HEK293 (cell line): ENCODE measurements around the gene INPPL1.

Experiments
- CTCF ChIA-PET: fragments of 350-600 bp; formaldehyde crosslinking; extraction: SDS; loops from one replicate; lab custom pipeline; 2021; ENCODE audit warnings: antibody characterized with exemption; lab: Yijun Ruan, JAX
- POLR2A ChIA-PET: fragments of 300-600 bp; formaldehyde crosslinking; extraction: SDS; loops from one replicate; lab custom pipeline; 2020; ENCODE audit warnings: antibody characterized with exemption, inconsistent platforms; lab: Yijun Ruan, JAX
- H3K27ac ChIP-seq: fragments of 200-500 bp; sonication (Bioruptor generic); 2 replicates; pipeline ENCODE4 v1.5.1; 2014; ENCODE audit warnings: low read depth, low read length, control low read depth, inconsistent platforms; ENCODE audit errors: extremely low read depth
- H3K36me3 ChIP-seq, 2 experiments: fragments of 200-500 bp in 1 of 2; sonication (Bioruptor generic) in 1 of 2; 1 replicate in 1 of 2; 2 replicates in 1 of 2; pipeline ENCODE4 v1.5.1; 2014 to 2017; ENCODE audit warnings: inconsistent platforms in 2 of 2, low read length in 2 of 2; ENCODE audit not compliant: control insufficient read depth in 2 of 2, insufficient read depth in 1 of 2
- H3K4me1 ChIP-seq: fragments of 200-500 bp; sonication (Bioruptor generic); 2 replicates; pipeline ENCODE4 v1.5.1; 2014; ENCODE audit warnings: mild to moderate bottlenecking, low read length, inconsistent platforms; ENCODE audit not compliant: control insufficient read depth, insufficient read depth
- H3K4me3 ChIP-seq: 2 replicates; pipeline ENCODE4 v1.5.1; 2011; ENCODE audit warnings: low read depth, mild to moderate bottlenecking, control low read depth, low read length, moderate library complexity
- H3K9me3 ChIP-seq: fragments of 200-500 bp; sonication (Bioruptor generic); 2 replicates; pipeline ENCODE4 v1.5.1; 2014; ENCODE audit warnings: low read depth, low read length, inconsistent platforms; ENCODE audit not compliant: control insufficient read depth, insufficient read depth
- BCL11A ChIP-seq: fragments of 450-650 bp; formaldehyde crosslinking; IDR thresholded peaks from 2 replicates; pipeline ENCODE4 v1.5.1; 2016; ENCODE audit warnings: low read depth, missing biosample characterization, missing genetic modification characterization
- FEZF1 ChIP-seq: fragments of 450-650 bp; formaldehyde crosslinking; IDR thresholded peaks from 2 replicates; pipeline ENCODE4 v1.5.1; 2016; ENCODE audit warnings: missing biosample characterization, missing genetic modification characterization
- KLF1 ChIP-seq: fragments of 450-650 bp; formaldehyde crosslinking; IDR thresholded peaks from 2 replicates; pipeline ENCODE4 v1.5.1; 2016; ENCODE audit warnings: missing biosample characterization, missing genetic modification characterization
- KLF10 ChIP-seq: fragments of 450-650 bp; IDR thresholded peaks from 2 replicates; pipeline ENCODE4 v1.5.1; 2018; ENCODE audit warnings: missing biosample characterization, mild to moderate bottlenecking, missing genetic modification characterization
- OSR2 ChIP-seq: fragments of 450-650 bp; formaldehyde crosslinking; IDR thresholded peaks from 2 replicates; pipeline ENCODE4 v1.5.1; 2016; ENCODE audit warnings: missing biosample characterization, missing genetic modification characterization
- ZBTB26 ChIP-seq: fragments of 450-650 bp; formaldehyde crosslinking; optimal IDR thresholded peaks from 2 replicates; pipeline ENCODE3; 2016; ENCODE audit warnings: missing biosample characterization, mild to moderate bottlenecking, missing genetic modification characterization
- ZBTB48 ChIP-seq: fragments of 450-650 bp; formaldehyde crosslinking; IDR thresholded peaks from 2 replicates; pipeline ENCODE4 v1.5.1; 2016; ENCODE audit warnings: missing biosample characterization, missing genetic modification characterization
- ZFP69B ChIP-seq: fragments of 450-650 bp; formaldehyde crosslinking; IDR thresholded peaks from 2 replicates; pipeline ENCODE4 v1.5.1; 2016; ENCODE audit warnings: missing biosample characterization, missing genetic modification characterization
- ZIC2 ChIP-seq: fragments of 450-650 bp; formaldehyde crosslinking; IDR thresholded peaks from 2 replicates; pipeline ENCODE4 v1.5.1; 2016; ENCODE audit warnings: missing biosample characterization, missing genetic modification characterization
- ZNF23 ChIP-seq: fragments of 450-650 bp; formaldehyde crosslinking; IDR thresholded peaks from 2 replicates; pipeline ENCODE4 v1.5.1; 2016; ENCODE audit warnings: missing biosample characterization, missing genetic modification characterization, borderline replicate concordance
- ZNF37A ChIP-seq: fragments of 450-650 bp; IDR thresholded peaks from 2 replicates; pipeline ENCODE4 v1.5.1; 2018; ENCODE audit warnings: missing biosample characterization, missing genetic modification characterization
- ZNF514 ChIP-seq: fragments of 450-650 bp; formaldehyde crosslinking; IDR thresholded peaks from 2 replicates; pipeline ENCODE4 v1.5.1; 2016; ENCODE audit warnings: missing biosample characterization, missing genetic modification characterization
- ZNF518A ChIP-seq: fragments of 450-650 bp; formaldehyde crosslinking; conservative IDR thresholded peaks from 2 replicates; pipeline ENCODE4 v1.5.1; 2016; ENCODE audit warnings: low read depth, missing biosample characterization, missing genetic modification characterization
- ZNF585B ChIP-seq: fragments of 450-650 bp; formaldehyde crosslinking; IDR thresholded peaks from 2 replicates; pipeline ENCODE4 v1.5.1; 2016; ENCODE audit warnings: missing biosample characterization, missing genetic modification characterization
- ZNF692 ChIP-seq: fragments of 450-650 bp; formaldehyde crosslinking; IDR thresholded peaks from 2 replicates; pipeline ENCODE4 v1.5.1; 2016; ENCODE audit warnings: missing biosample characterization, missing genetic modification characterization
- ZNF791 ChIP-seq: fragments of 450-650 bp; formaldehyde crosslinking; IDR thresholded peaks from 2 replicates; pipeline ENCODE4 v1.5.1; 2016; ENCODE audit warnings: missing biosample characterization, missing genetic modification characterization
- TF ChIP-seq, protein P1 (sequence below): fragments of 450-650 bp; formaldehyde crosslinking; IDR thresholded peaks from 2 replicates; pipeline ENCODE4 v1.5.1; 2016; ENCODE audit warnings: missing biosample characterization, missing genetic modification characterization
- TF ChIP-seq, protein P2 (sequence below): fragments of 450-650 bp; formaldehyde crosslinking; IDR thresholded peaks from 2 replicates; pipeline ENCODE4 v1.5.1; 2016; ENCODE audit warnings: missing biosample characterization, missing genetic modification characterization, low read depth

Gene INPPL1

GRCh38 chr11:72209101-72209500, 15.5 kb upstream of the INPPL1 start:
- Histone ChIP-seq H3K4me1 (no peaks in the 10 kb centered on the region), H3K4me3 (no peak overlapping the region), H3K9me3 (no peaks in the 10 kb centered on the region), H3K36me3 (no peaks in the 10 kb centered on the region), H3K27ac (no peak overlapping the region)
- TF ChIP-seq, protein P1, sequence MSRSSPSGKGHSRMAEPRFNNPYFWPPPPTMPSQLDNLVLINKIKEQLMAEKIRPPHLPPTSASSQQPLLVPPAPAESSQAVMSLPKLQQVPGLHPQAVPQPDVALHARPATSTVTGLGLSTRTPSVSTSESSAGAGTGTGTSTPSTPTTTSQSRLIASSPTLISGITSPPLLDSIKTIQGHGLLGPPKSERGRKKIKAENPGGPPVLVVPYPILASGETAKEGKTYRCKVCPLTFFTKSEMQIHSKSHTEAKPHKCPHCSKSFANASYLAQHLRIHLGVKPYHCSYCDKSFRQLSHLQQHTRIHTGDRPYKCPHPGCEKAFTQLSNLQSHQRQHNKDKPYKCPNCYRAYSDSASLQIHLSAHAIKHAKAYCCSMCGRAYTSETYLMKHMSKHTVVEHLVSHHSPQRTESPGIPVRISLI (tag by site-specific recombination) = no peak
- no peak for TF ChIP-seq ZIC2 (tag by site-specific recombination)
- TF ChIP-seq ZNF518A = no peak
- POLR2A ChIA-PET = interaction anchor here (1.1 kb wide), 1 partner anchor 14 kb away, joined by 3 read pairs; no protein-coding TSS in a partner anchor
- CTCF ChIA-PET = interaction anchor here (0.5 kb wide), 1 partner anchor 13 kb away, joined by 4 read pairs; no protein-coding TSS in a partner anchor

GRCh38 chr11:72216638-72217037, 7.9 kb upstream of the INPPL1 start, which contains the start of gene FOLR2:
Gene FOLR2 (plus strand): TSS chr11:72216794. CDS start chr11:72218585, 1,791 bp downstream.
- no peak within 1 kb of the TSS for H3K27ac ChIP-seq
- no peak for TF ChIP-seq FEZF1 (tag by site-specific recombination)
- no peak for TF ChIP-seq ZFP69B (tag by site-specific recombination)
- no peak for TF ChIP-seq ZNF37A (tag by site-specific recombination)
- no peaks in the 10 kb centered on the region for H3K36me3 ChIP-seq
- ChIA-PET CTCF (interaction anchor here (0.7 kb wide), 1 partner anchor 255 kb away, joined by 4 read pairs; no protein-coding TSS in a partner anchor), POLR2A (interaction anchor here (1.5 kb wide), 1 partner anchor 110 kb away, joined by 3 read pairs; no protein-coding TSS in a partner anchor)
- H3K4me1 ChIP-seq = no peaks in the 10 kb centered on the region
- no peaks in the 10 kb centered on the region for H3K9me3 ChIP-seq
- no peak within 1 kb of the TSS for H3K4me3 ChIP-seq

GRCh38 chr11:72217841-72218240, 6.7 kb upstream of the INPPL1 start:
- no peaks in the 10 kb centered on the region for H3K9me3 ChIP-seq
- no peak overlapping the region for H3K27ac ChIP-seq
- H3K36me3 ChIP-seq = no peaks in the 10 kb centered on the region
- POLR2A ChIA-PET = no interaction called here
- no peak overlapping the region for H3K4me3 ChIP-seq
- CTCF ChIA-PET = interaction anchor here (1.7 kb wide), 1 partner anchor 34 kb away, joined by 6 read pairs; no protein-coding TSS in a partner anchor
- peaks cover 3% of the 10 kb centered on the region; the same call in 1 of the 2 replicates for H3K4me1 ChIP-seq
- TF ChIP-seq, protein P1 (tag by site-specific recombination) = no peak
- TF ChIP-seq, protein P2, sequence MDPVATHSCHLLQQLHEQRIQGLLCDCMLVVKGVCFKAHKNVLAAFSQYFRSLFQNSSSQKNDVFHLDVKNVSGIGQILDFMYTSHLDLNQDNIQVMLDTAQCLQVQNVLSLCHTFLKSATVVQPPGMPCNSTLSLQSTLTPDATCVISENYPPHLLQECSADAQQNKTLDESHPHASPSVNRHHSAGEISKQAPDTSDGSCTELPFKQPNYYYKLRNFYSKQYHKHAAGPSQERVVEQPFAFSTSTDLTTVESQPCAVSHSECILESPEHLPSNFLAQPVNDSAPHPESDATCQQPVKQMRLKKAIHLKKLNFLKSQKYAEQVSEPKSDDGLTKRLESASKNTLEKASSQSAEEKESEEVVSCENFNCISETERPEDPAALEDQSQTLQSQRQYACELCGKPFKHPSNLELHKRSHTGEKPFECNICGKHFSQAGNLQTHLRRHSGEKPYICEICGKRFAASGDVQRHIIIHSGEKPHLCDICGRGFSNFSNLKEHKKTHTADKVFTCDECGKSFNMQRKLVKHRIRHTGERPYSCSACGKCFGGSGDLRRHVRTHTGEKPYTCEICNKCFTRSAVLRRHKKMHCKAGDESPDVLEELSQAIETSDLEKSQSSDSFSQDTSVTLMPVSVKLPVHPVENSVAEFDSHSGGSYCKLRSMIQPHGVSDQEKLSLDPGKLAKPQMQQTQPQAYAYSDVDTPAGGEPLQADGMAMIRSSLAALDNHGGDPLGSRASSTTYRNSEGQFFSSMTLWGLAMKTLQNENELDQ (tag by site-specific recombination) = no peak
- TF ChIP-seq KLF10 (tag by site-specific recombination) = no peak
- no peak for TF ChIP-seq ZNF692 (tag by site-specific recombination)
- no peak for TF ChIP-seq OSR2 (tag by site-specific recombination)
- TF ChIP-seq ZBTB26 (tag by site-specific recombination) = no peak
- no peak for TF ChIP-seq ZNF37A (tag by site-specific recombination)
- no peak for TF ChIP-seq FEZF1 (tag by site-specific recombination)
- no peak for TF ChIP-seq ZBTB48
- TF ChIP-seq ZNF514 = no peak
- no peak for TF ChIP-seq ZNF23 (tag by site-specific recombination)
- no peak for TF ChIP-seq KLF1 (tag by site-specific recombination)
- no peak for TF ChIP-seq BCL11A (tag by site-specific recombination)
- TF ChIP-seq ZNF585B = no peak
- no peak for TF ChIP-seq ZNF791 (tag by site-specific recombination)
